ENCODE measurements around the gene PDIA6.
"Not testable (repeated sequence)": the region's sequence is repeated elsewhere in the genome, so short reads cannot be mapped to it uniquely, and the experiment has no call there.

Gene PDIA6

DNA sequence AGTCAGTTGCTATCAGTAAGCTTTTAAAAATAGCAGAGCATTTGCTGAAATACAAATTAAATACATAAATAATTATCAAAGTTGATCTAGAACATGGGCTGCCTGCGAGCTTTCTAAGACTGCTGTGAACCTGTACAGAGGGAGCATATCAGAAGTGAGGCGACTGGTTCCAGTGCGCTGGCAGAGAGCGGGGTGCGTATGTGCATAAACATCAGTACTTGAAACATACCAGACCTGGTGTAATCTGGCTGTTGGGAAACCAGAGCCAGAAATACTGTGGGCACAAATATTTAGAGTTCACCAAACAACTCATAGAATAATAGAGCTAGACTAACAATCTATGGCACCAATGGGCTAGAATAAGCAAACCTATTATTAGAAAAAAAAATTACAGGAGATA is 27.3 kb downstream of the PDIA6 start:
- no peak for TF ChIP-seq CTCF (IDR thresholded peaks at IDR 0.05; ENCODE audit: extremely low read depth, missing control alignments)
- no peak for DNase-seq (ENCODE audit: low spot score)

DNA sequence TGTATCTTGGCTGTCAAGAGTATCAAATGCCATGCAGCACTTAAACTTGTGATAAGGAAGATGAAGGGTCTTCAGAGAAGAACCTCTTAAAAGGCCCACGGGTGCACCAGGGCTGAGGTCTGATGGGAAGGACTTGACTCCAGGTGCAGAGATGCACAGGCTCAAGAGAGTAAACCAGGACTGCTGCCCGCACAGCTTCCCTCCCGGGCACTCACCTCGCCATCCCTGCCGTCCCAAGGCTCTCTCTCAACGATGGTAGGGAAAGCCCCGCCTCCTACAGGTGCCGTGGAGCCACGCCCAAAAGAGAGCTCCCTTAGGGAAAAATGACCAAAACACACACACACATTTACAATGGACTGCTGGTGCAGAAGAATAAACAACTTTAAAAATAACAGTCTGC is 27.9 kb downstream of the PDIA6 start:
- DNase-seq (ENCODE audit: low spot score), result no peak
- no peak for TF ChIP-seq CTCF (IDR thresholded peaks at IDR 0.05; ENCODE audit: extremely low read depth, missing control alignments)

DNA sequence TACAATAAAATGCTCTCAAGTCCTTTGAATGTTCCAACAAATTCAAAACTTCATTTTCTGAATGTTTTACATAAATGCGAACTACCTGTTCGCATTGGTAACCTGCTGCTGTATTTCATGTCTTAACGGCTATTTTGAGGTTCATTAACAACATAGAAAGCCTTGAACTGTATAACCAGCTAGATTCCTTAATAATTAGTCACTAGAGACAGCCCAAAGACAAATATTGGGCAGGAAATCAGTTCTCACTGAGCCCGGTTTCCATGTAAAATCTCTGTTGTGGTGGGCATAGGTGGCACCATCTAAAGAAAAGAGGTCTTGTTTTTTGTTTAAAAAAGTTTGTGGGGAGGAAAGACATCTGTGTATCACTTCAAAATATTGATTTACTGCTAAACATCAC is 29.2 kb downstream of the PDIA6 start:
- no peak for DNase-seq (ENCODE audit: low spot score)
- TF ChIP-seq CTCF (IDR thresholded peaks at IDR 0.05; ENCODE audit: extremely low read depth, missing control alignments), result no peak

GRCh38 chr2:10781746-10782145 is 30.8 kb downstream of the PDIA6 start:
- no peak for TF ChIP-seq CTCF (IDR thresholded peaks at IDR 0.05; ENCODE audit: extremely low read depth, missing control alignments)
- DNase-seq (ENCODE audit: low spot score), result no peak

DNA sequence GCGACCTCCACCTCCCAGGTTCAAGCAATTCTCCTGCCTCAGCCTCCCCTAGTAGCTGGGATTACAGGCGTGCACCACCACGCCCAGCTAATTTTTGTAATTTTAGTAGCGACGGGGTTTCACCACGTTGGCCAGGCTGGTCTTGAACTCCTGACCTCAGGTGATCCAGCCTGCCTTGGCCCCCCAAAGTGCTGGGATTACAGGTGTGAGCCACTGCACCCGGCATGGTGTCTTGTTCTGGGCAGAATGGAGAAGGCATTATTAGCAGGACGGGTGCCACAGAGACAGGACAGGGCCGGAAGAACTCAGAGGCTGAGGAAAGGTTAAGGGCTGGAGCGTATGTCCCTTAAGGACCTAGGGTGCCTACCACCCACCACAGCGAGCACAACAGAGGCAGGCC is 31.8 kb downstream of the PDIA6 start:
- not testable (repeated sequence) for DNase-seq (ENCODE audit: low spot score)

- no peak for TF ChIP-seq CTCF (IDR thresholded peaks at IDR 0.05; ENCODE audit: extremely low read depth, missing control alignments)
- no peak for DNase-seq (ENCODE audit: low spot score)
These were observed 32.1 kb downstream of the PDIA6 start for GRCh38 chr2:10780491-10780820.

DNA sequence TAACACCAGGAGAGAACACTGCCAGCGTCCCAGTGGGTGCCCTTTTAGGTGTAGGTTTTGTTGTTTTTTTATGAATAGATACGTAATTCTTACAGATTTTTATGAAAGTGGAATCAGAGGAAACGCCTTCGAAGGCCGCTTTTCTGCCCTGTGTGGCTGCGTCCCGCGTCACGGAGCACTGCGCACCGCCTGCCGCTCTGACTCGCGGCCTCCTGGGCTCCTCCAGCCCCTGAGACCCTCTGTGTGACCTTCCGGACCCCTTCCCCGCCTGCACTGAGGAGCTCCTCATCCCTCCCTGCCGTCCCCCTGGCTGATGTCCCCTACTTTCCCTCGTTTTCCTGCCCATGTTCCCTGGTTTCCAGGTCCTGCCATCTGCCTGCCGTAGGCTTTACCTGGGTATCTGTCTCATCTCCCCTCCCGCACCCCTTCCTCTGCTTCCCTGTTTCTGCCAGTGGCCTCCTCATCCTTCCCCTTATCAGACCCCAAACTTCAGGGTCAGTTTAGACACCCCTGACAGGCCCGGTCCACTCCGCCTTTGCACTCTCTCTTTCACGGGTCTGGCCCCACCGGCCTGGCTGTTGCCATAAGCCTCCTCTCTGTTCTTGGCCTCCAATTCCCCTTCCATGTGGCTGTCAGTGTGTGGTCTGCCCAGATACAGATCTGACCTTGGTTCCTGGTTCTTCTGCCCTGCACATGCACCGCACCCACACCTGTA is 32.7 kb downstream of the PDIA6 start:
- no peak for DNase-seq (ENCODE audit: low spot score)
- TF ChIP-seq CTCF (IDR thresholded peaks at IDR 0.05; ENCODE audit: extremely low read depth, missing control alignments), result no peak

DNA sequence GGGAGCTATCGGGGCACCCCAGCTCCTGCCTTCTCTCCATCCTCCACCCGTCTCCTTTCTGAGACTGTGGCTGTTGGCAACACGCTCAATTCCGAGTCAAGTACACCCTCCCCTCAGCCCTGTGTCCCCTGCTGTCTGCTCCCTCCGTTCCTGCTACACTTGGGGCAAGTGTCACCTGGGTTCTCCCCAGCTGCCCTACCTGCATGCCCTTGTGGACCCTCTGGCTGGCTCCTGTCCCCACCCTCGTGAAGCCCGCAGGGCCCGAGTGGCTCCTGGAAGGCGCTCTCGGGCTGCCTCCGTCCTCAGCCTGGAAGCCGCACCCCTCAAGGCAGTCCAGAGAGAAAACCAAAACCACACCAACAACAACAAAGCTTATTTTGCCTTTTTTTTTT is 33.9 kb downstream of the PDIA6 start:
- TF ChIP-seq CTCF (IDR thresholded peaks at IDR 0.05; ENCODE audit: extremely low read depth, missing control alignments), result no peak
- DNase-seq (ENCODE audit: low spot score), result no peak
